ENCODE results near the gene SLFN13.
"Not testable (repeated sequence)": the region's sequence is repeated elsewhere in the genome, so short reads cannot be mapped to it uniquely, and the experiment has no call there.

The SLFN13 gene

DNA sequence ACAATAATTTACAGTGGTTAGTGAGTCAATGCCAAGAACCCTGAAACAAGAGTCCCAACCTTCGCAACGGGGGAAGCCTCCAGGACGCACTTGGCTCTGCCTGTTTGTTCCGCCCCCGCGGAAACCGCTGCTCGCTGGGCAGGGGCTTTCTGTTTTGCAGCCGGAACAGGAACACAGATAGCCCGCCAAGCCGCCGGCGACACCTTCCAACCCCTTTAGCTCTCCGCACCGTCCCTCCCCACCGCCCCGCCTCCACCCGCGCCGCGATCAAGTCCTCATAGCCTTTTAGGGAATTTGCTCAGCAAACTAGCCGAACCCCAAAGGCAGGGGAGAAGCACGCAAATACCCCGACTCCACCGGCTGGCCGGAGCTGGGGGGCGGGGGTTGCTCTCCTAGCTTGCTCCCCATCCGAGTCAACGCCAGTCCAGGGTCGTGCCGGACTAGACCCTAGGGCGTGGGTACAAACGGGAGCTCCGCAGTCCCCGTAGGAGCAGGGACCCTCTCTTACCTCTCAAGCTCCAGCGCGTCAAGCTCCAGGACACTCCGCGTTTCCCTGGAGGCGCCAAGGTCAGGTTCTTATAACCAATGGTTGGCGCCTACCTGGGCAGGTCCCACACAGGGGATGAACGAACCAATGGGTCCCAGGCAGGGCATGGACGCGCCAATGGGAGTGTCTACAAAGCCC lies at the start of gene SLFN13:
Gene SLFN13, minus strand, starts transcription at position 553 of the 685 bp plus-strand sequence. CDS start 3,086 bp downstream, outside the sequence.
- peak; percentile 94 to 96 for DNase-seq

DNA sequence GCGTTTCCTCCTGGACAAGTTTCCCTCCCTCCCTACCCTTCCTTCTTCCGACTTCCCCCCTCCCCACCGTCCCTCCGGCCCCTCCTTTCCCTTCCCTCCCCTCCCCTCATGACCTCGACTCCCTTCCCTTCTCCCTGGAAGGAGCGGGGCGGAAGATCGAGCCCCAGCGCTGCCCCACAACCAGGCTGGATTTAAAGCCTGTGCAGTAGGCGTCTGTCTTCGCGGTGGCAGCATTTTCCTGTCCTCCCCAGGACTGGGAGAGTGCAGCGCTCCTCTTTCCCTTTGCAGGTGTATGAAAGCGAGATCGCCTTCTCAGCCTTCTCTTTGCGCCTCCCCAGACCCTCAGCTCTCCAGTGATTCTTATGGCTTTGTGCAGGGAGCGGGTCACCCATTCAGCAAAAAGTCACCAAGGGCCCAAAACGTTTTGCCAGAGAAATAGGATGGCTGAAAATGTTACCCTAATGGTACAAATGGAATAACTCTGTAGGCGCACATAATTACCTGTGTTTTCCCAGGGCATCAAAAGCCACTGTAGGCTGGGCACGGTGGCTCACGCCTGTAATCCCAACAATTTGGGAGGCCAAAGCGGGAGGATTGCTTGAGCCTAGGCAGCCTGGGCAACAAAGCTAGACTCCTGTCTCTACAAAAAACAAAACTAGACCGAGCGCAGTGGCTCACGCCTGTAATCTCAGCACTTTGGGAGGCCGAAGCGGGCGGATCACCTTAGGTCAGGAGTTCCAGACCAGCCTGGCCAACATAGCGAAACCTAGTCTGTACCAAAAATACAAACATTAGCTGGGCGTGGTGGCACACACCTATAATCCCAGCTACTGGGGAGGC lies 48.1 kb upstream of the SLFN13 start:
- DNase-seq: no peak

DNA sequence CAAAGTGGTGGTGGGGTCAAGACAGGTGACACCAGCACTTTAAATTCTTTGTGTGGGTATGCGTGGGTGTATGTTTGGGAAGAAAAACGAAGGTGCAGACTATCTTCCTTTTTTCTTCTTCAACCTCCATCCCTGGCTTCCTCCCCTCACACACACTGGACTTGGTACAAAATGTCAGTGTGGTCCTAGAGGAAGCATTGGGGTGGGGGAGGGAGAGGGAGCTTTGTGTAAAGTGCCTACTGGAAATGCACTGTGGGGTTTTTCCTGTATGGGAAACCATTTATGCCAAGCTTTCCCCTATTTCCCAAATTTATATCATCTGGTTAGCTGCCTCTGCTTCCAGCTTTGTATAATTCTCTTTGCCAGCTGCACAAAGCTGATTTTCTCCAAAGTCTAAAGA lies 44.5 kb upstream of the SLFN13 start:
- DNase-seq: no peak

GRCh38 chr17:35491417-35491816 lies 42.9 kb upstream of the SLFN13 start:
- DNase-seq: no peak

- no peak for DNase-seq
These were observed 41.4 kb upstream of the SLFN13 start for GRCh38 chr17:35489944-35490343.

GRCh38 chr17:35488991-35489390 lies 40.4 kb upstream of the SLFN13 start:
- DNase-seq: no peak

DNA sequence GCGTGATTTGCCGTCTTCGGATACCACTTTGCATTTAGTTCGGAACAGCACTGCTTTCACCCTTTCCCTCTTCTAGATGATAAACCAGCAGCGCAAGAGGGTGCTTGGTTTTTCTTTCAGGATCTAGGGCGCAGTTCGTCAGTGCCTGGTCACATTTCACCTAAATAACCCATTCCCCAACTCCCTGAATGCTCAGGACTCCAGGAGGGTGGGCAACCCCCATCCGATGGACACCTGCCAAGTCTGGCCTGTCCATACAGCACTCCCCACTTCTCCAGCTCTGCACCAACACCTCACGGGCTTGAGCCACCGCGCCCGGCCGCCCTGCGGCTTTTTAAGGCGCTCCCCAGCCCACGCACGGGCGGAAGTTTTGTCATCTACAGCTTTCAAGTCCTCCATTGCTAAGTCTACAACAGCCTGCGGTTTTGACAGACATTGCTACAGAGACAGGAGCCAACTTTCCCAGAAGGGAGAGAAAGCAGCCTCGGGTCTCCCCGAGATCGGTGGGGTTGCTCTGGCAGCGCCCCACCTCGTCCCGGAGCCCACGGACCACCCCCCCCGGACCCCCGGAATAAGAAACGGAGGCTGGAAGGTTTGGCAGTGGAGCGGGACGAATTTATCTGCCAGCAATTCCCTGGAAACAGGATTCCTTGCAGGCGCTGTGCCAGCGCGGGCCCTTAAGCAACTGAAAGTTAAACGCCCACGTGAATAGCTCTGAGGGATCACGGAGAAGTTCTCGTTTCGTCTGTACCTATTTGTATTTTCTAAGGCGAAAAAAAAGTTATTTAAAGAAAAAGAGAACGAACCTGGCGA lies 38.6 kb upstream of the SLFN13 start:
- DNase-seq: peak; percentile 83 to 87

DNA sequence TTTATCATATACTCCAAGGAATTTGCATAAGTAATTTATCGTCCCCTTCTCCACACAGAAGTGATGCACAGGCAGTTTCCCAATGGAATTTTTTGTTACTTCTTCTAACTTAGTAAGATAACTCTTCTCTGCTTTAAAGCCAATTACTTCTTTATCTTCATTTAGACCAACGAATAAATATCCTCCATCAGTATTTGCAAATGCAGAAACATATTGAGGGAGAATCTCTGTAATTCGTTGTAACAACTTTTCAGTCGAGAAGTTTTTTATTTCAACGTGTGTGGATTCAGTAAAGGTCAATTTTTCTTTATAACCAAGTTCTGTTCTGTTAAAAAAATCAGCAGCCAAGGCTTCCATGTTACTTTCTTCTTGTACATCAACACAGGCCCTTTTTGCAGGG lies 30.7 kb upstream of the SLFN13 start:
- DNase-seq: no peak

DNA sequence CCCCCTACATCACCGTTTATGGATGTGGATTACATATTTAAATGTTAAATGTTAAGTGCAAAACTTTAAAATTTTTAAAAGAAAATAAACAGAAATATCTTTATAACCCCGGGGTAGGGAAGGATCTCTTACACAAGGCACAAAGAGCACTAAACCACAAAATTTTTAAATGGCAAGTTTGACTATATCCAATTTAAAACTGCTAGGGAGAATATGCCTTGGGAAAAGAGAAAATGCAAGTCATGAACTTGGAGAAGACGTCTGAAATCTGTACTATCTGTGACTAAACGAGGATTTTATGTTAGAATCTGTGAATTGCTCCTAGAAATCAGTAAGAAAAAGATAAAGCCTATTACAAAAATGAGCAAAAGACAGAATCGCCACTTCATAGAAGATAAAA lies 28.7 kb upstream of the SLFN13 start:
- no peak for DNase-seq

GRCh38 chr17:35476283-35476820 lies 27.8 kb upstream of the SLFN13 start:
- DNase-seq: no peak

GRCh38 chr17:35468475-35468874 lies 19.9 kb upstream of the SLFN13 start:
- DNase-seq: no peak

GRCh38 chr17:35467824-35468223 lies 19.3 kb upstream of the SLFN13 start:
- DNase-seq: no peak

DNA sequence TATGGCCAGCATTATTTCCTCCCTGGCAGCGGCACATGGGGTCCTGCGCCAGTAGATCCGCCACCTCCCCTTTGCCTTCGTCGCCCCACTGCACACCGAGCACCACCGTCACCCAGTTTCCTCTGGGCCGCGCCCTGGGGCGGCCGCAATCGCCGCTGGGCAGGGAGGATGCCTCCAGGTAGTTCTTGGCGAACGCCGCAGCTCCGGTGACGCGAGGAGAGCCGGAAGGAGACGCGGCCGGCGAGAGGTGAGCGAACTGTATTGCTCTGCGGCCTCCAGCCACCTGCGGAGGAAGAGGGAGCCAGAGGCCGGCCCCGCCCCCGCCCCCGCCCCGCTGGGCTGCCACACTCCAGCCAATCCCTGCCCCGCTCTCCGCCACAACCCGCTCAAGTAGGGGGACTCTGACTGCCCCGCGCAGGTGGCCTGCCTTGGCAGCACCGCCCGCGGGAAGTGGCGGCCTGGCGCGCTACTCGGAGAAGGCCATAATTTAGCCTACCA lies 11.8 kb upstream of the SLFN13 start:
- DNase-seq: no peak

DNA sequence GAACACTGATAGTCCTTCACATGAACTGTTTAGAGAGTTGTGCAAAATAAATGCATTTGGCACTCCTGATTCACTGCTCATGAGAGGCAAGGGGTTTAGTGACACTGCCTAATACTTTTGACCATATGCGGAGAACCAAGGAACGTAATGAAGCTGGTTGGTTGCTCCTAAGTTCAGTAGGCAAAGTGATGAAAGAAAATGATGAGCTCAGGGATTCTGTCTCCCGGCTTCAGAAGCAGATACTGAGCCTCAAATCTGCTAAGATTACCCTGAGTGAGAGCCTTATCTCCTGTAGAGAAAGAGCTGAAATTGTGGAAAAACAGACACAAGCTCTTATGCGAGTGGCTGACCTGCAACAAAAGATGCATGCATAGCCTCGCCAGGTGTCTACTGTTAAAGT lies 5.5 kb upstream of the SLFN13 start:
- not testable (repeated sequence) for DNase-seq

- DNase-seq: no peak
These were observed 4.6 kb upstream of the SLFN13 start for GRCh38 chr17:35453171-35453570.

DNA sequence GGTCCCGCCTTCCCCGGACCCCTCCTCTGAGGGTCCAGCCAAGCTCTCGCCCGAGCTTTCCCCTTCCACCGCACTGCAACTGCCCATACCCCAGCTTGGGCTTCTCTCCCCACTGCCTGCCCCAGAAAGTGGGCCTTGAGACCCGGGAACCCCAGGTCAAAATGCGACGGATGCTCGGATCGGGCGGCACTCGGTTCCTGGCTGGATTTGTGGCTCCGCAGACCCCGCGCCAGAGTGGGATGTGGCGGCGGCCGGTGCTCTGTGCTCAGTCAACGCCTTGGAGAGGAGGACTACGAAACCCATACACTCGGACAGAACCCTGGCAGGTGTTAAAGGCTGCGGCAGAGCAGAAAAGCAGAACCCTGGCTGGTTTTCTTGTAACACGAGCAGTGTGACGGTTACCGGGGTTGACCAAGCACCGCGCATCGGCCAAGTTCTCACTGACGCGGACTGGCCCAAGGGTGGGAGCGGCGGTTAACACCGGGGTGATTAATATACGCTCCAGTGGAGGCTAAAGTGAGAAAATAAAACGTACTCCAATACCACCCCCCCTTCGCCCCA lies 885 bp upstream of the SLFN13 start:
- no peak for DNase-seq

DNA sequence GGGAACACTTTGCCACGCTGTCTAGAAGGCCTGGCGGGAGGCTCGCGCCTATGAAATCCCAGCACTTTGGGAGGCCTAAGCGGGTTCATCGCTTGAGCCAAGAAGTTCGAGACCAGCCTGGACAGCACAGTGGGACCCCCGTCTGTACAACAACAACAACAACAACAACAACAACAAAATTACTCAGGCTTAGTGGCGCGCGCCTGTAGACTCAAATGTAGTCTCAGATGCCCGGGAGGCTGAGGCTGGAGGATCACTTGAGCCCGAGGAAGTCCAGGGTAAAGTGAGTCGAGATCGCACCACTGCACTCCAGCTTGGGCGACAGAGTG lies 297 bp upstream of the SLFN13 start:
- DNase-seq: no peak

- no peak for DNase-seq
These were observed 1.1 kb downstream of the SLFN13 start for GRCh38 chr17:35447499-35447898.

DNA sequence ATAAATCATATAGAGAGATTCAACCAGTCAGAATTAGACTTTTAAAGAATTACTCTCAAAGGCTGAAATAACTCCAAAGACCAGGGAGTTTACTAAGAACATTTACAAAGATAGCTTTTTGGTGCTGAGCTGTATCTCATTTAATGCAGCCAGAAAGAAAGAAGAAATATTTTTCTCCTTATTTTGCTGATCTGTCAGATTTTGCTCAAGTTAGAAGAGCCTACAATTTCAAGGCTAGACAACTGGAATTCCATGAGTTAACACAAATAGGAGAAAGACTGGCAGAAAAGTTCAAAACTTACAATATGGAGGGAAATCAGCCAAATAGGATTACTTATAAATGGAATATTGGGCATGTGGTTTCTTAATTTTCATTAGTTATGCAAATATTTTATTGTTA lies 10.1 kb downstream of the SLFN13 start:
- no peak for DNase-seq

- peak; percentile 89 for DNase-seq
These were observed 15.3 kb downstream of the SLFN13 start for GRCh38 chr17:35433075-35433894.

GRCh38 chr17:35432176-35433074 lies 16.1 kb downstream of the SLFN13 start, which contains the start of gene SLFN12:
TSS of gene SLFN12 (minus strand) at chr17:35432500. CDS start at chr17:35423028, 9,472 bp downstream.
- DNase-seq: peak; percentile 76 to 80
